Medulla oblongata (tissue), 1 donor: ENCODE data around the gene LRP1B.
"Not testable (repeated sequence)": the region's sequence is repeated elsewhere in the genome, so short reads cannot be mapped to it uniquely, and the experiment has no call there.

Experiments
- DNase-seq: peaks from one replicate; pipeline ENCODE4 v3.0.0-alpha.2; 2015; ENCODE audit errors: extremely low spot score

LRP1B gene

GRCh38 chr2:141317986-141318385 is 812.8 kb downstream of the LRP1B start:
- no peak for DNase-seq

- DNase-seq, result no peak
Observed at GRCh38 chr2:141316606-141317005, 814.2 kb downstream of the LRP1B start.

GRCh38 chr2:141316103-141316502 is 814.7 kb downstream of the LRP1B start:
- no peak for DNase-seq

- DNase-seq, result no peak
Observed at GRCh38 chr2:141313972-141314371, 816.8 kb downstream of the LRP1B start.

- no peak for DNase-seq
Observed at GRCh38 chr2:141311430-141311829, 819.4 kb downstream of the LRP1B start.

- DNase-seq, result no peak
Observed at GRCh38 chr2:141306368-141306767, 824.4 kb downstream of the LRP1B start.

- DNase-seq, result no peak
Observed at GRCh38 chr2:141301551-141301950, 829.3 kb downstream of the LRP1B start.

- DNase-seq, result no peak
Observed at GRCh38 chr2:141280037-141280436, 850.8 kb downstream of the LRP1B start.

- no peak for DNase-seq
Observed at GRCh38 chr2:141271346-141271745, 859.5 kb downstream of the LRP1B start.

GRCh38 chr2:141264848-141265247 is 866.0 kb downstream of the LRP1B start:
- DNase-seq, result no peak

- DNase-seq, result no peak
Observed at GRCh38 chr2:141260911-141261310, 869.9 kb downstream of the LRP1B start.

- DNase-seq, result no peak
Observed at GRCh38 chr2:141259683-141260082, 871.1 kb downstream of the LRP1B start.

GRCh38 chr2:141242008-141242407 is 888.8 kb downstream of the LRP1B start:
- no peak for DNase-seq

GRCh38 chr2:141226560-141226959 is 904.3 kb downstream of the LRP1B start:
- DNase-seq, result no peak

GRCh38 chr2:141207036-141207385 is 923.8 kb downstream of the LRP1B start:
- no peak for DNase-seq

GRCh38 chr2:141201016-141201565 is 929.7 kb downstream of the LRP1B start:
- no peak for DNase-seq

GRCh38 chr2:141200191-141200590 is 930.6 kb downstream of the LRP1B start:
- DNase-seq, result no peak

GRCh38 chr2:141199711-141200110 is 931.1 kb downstream of the LRP1B start:
- no peak for DNase-seq

GRCh38 chr2:141195087-141195486 is 935.7 kb downstream of the LRP1B start:
- no peak for DNase-seq

GRCh38 chr2:141187075-141187439 is 943.8 kb downstream of the LRP1B start:
- no peak for DNase-seq

GRCh38 chr2:141186413-141187074 is 944.3 kb downstream of the LRP1B start:
- no peak for DNase-seq

GRCh38 chr2:141182246-141182645 is 948.6 kb downstream of the LRP1B start:
- DNase-seq, result no peak

GRCh38 chr2:141169117-141169516 is 961.7 kb downstream of the LRP1B start:
- not testable (repeated sequence) for DNase-seq

- DNase-seq, result no peak
Observed at GRCh38 chr2:141162314-141162713, 968.5 kb downstream of the LRP1B start.
